Lower leg skin (tissue), 4 donors: ENCODE results near the gene SF1. TPM values are rescaled to one million over a fixed set of nuclear protein-coding genes. Genes with fewer than 3 reads are reported as not detected.

ENCODE experiments used
- DNase-seq, 2 donors: peaks; one replicate each; pipeline ENCODE4 v3.0.0-alpha.2; 2019; ENCODE audit warnings: low spot score in 2 of 2
- H3K4me3 ChIP-seq: fragments of 200-600 bp; sonication (generic); 2 replicates; pipeline ENCODE4 v1.5.1; 2017; ENCODE audit warnings: mild to moderate bottlenecking, low read depth; ENCODE audit not compliant: poor library complexity, severe bottlenecking
- POLR2A ChIP-seq, 2 donors: fragments of 450-650 bp; IDR thresholded peaks; one replicate each; pipeline ENCODE4 v1.6.1; 2016 to 2017; ENCODE audit warnings: antibody characterized with exemption in 2 of 2, mild to moderate bottlenecking in 1 of 2, moderate library complexity in 1 of 2
- WGBS, 2 donors: methylation state at CpG; one replicate each; pipeline ENCODE4 v1.1.5; 2018; 5-methylcytosine and 5-hydroxymethylcytosine counted together
- intact Hi-C: fragments of 100-400 bp; cut with DNase I; formaldehyde crosslinking; loops from one replicate; pipeline ENCODE4 v1.15.0; 2023; ENCODE audit warnings: low total_unique reads
- total RNA-seq, 4 donors: library from RNA; depleted of rRNA; stranded (reverse); fragments of >200 nt; gene quantifications; one replicate each; pipeline ENCODE4 v1.1.0, GENCODE V29; 2016
- TF ChIP-seq, protein P1 (sequence below), 3 donors: fragments of 450-650 bp; IDR thresholded peaks; one replicate each; pipeline ENCODE4 v1.5.1; 2016; ENCODE audit warnings: antibody characterized with exemption in 3 of 3, mild to moderate bottlenecking in 3 of 3, moderate library complexity in 2 of 3

The SF1 gene
- total RNA-seq, 4 donors from 2014 or later: 130 to 327 (median 178) TPM

DNA sequence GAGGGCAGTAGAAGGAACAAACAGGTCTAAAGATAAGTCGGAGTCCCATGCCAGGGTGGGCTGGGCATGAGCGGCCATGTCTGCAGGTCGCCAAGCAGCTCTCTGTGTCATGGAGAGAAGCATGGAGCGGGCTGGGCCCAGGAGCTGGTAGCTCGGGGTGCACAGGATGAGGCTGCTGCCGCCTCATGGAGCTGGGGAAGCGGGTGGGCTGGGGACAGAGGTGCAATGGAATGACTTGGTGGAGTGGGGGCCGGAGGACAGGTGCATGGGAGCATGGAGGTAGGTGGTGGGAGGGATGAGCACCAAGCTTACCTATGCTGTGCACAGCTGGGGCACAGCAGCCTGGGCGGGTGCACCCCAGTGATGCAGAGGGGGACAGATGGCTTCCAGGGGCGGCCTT is 58.9 kb downstream of the SF1 start:
- WGBS, 2 donors: 85 to 86% methylated on average over 10 of the region's 10 CpGs

GRCh38 chr11:64718780-64719124 is 59.6 kb downstream of the SF1 start:
- intact Hi-C loops: no loop called here
- no peak overlapping the region for H3K4me3 ChIP-seq
- no peak for DNase-seq
- WGBS, 2 donors: 52 to 59% methylated on average over 4 of the region's 4 CpGs
- TF ChIP-seq, protein P1, sequence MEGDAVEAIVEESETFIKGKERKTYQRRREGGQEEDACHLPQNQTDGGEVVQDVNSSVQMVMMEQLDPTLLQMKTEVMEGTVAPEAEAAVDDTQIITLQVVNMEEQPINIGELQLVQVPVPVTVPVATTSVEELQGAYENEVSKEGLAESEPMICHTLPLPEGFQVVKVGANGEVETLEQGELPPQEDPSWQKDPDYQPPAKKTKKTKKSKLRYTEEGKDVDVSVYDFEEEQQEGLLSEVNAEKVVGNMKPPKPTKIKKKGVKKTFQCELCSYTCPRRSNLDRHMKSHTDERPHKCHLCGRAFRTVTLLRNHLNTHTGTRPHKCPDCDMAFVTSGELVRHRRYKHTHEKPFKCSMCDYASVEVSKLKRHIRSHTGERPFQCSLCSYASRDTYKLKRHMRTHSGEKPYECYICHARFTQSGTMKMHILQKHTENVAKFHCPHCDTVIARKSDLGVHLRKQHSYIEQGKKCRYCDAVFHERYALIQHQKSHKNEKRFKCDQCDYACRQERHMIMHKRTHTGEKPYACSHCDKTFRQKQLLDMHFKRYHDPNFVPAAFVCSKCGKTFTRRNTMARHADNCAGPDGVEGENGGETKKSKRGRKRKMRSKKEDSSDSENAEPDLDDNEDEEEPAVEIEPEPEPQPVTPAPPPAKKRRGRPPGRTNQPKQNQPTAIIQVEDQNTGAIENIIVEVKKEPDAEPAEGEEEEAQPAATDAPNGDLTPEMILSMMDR (IDR thresholded peaks at IDR 0.05): no peak
- no peak for TF ChIP-seq POLR2A (IDR thresholded peaks at IDR 0.05)

More for the DNA sequence above, 58.9 kb downstream of the SF1 start:
- TF ChIP-seq, protein P1 (IDR thresholded peaks at IDR 0.05): no peak
- no peak for DNase-seq
- no peak overlapping the region for H3K4me3 ChIP-seq
- intact Hi-C loops: no loop called here

DNA sequence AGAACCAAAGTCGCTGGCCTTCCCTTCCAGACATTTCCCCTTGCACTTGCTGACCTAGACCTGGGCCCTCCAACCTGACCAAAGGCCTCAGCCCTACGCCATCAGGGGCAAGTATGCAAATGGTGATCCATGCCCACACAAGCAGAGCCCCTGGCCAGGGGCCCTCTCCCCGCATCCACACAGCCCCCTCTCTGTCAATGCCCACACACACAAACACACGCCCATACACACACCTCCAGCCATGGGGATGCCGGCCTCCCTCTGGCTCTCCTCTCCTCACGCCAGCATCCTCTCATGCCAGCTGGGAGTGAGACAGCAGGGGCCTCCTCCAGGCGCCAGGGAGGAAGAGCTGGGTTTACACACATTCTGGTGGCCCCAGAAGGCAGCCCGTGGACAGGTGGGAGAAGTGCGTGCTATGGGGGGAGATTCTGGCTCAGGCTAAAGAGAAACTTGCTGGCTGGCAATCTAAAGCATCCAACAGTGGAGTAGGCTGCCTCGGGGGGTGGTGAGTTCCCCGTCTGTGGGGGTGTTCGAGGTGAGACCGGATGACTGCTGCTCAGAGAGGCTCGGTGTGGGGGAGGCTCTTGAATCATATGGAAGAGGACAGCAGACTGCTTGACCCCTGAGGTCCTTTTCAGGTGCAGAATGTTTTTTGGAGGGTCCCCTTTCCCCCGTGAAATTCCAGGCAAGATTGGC is 60.1 kb downstream of the SF1 start:
- DNase-seq: no peak
- intact Hi-C loops: no loop called here

GRCh38 chr11:64717268-64717578 is 61.1 kb downstream of the SF1 start:
- WGBS, 2 donors: 55 to 61% methylated on average over 4 of the region's 4 CpGs
- TF ChIP-seq POLR2A (IDR thresholded peaks at IDR 0.05): no peak
- TF ChIP-seq, protein P1 (IDR thresholded peaks at IDR 0.05): no peak
- H3K4me3 ChIP-seq: no peak overlapping the region
- no peak for DNase-seq
- intact Hi-C loops: no loop called here

More for the DNA sequence above, 60.1 kb downstream of the SF1 start:
- WGBS, 2 donors: 68 to 70% methylated on average over 15 of the region's 15 CpGs
- no peak overlapping the region for H3K4me3 ChIP-seq
- no peak for TF ChIP-seq POLR2A (IDR thresholded peaks at IDR 0.05)
- TF ChIP-seq, protein P1 (IDR thresholded peaks at IDR 0.05): no peak

DNA sequence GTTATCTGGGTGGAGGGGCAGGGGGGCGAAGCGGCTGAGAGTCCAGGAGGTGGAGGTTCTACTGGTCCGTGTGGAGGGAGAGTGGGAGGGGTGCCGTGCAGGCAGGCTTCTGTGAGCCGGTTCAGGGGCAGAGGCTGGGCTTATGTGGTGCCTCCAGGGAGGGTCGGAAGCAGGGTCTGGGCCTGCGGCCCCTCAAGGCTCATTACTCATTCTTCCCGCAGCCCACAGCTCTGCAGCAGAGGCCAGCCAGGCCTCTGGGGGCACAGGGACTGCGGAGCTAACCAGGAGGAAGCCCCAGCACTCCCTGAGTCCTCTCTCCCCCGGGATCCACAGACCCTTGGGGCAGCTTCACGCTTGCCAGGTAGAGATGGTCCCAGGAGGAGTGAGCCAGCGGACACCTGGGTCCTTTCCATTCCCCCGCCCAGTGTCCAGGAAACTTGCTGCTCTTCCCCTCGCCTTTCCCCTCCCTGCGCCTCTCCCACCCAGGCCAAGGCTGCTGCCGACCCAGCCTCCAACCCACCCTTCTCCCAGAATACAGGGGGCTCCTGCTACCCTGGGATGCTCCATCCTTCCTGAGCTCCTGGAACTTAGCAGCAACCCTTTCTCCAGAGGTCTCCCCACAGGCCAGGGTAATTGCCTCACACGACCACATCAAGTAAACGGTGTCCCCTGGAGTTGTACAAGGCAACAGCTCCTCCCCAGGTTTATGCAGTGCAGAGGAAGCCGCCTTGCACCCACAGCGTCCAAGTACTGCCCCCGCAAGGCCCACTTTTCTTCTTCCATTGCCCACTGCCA is 61.7 kb downstream of the SF1 start:
- intact Hi-C loops: no loop called here
- DNase-seq: no peak

More for the DNA sequence above, 61.7 kb downstream of the SF1 start:
- no peak overlapping the region for H3K4me3 ChIP-seq
- WGBS, 2 donors: 43 to 48% methylated on average over 20 to 21 of the region's 21 CpGs
- TF ChIP-seq, protein P1 (IDR thresholded peaks at IDR 0.05): no peak
- TF ChIP-seq POLR2A (IDR thresholded peaks at IDR 0.05): no peak
